SW 1271 (cell line): ENCODE data around the gene BROX.
"Not testable (repeated sequence)": the region's sequence is repeated elsewhere in the genome, so short reads cannot be mapped to it uniquely, and the experiment has no call there.

ENCODE experiments used
- DNase-seq, 2 experiments: peaks; one replicate each; lab custom pipeline; 2025; lab: John Stamatoyannopoulos, UW

The BROX gene

GRCh38 chr1:222712253-222713090 is at the start of gene BROX, which contains the start of gene AIDA:
TSS of gene BROX (plus strand) at chr1:222712564. CDS start at chr1:222715700, 3,136 bp downstream.
TSS of gene AIDA (minus strand) at chr1:222712491. CDS start at chr1:222712317, 174 bp downstream.
- peak; percentile 31 to 74 for DNase-seq

- no peak for DNase-seq
Observed at GRCh38 chr1:222663431-222663934, 48.9 kb upstream of the BROX start.

GRCh38 chr1:222665964-222666363 is 46.4 kb upstream of the BROX start:
- DNase-seq, result no peak

GRCh38 chr1:222668184-222668583 is 44.2 kb upstream of the BROX start:
- DNase-seq, result not testable (repeated sequence)

GRCh38 chr1:222669107-222669506 is 43.3 kb upstream of the BROX start:
- DNase-seq, result not testable (repeated sequence)

- no peak for DNase-seq
Observed at GRCh38 chr1:222670110-222670509, 42.3 kb upstream of the BROX start.

- no peak for DNase-seq
Observed at GRCh38 chr1:222680080-222680479, 32.3 kb upstream of the BROX start.

- DNase-seq, result no peak
Observed at GRCh38 chr1:222691016-222691415, 21.3 kb upstream of the BROX start.

GRCh38 chr1:222694927-222695326 is 17.4 kb upstream of the BROX start:
- DNase-seq, result no peak

- DNase-seq, result no peak
Observed at GRCh38 chr1:222696741-222697140, 15.6 kb upstream of the BROX start.

GRCh38 chr1:222697203-222697602 is 15.2 kb upstream of the BROX start:
- DNase-seq, result no peak

GRCh38 chr1:222697826-222698225 is 14.5 kb upstream of the BROX start:
- DNase-seq, result no peak

- no peak for DNase-seq
Observed at GRCh38 chr1:222702210-222702609, 10.2 kb upstream of the BROX start.

GRCh38 chr1:222704260-222704659 is 8.1 kb upstream of the BROX start:
- no peak for DNase-seq

- no peak for DNase-seq
Observed at GRCh38 chr1:222706815-222707214, 5.5 kb upstream of the BROX start.

GRCh38 chr1:222709700-222710153 is 2.6 kb upstream of the BROX start:
- DNase-seq, result no peak

GRCh38 chr1:222711319-222712252 is 778 bp upstream of the BROX start:
- DNase-seq, result peak; percentile 35 to 75

GRCh38 chr1:222713091-222713961 is 962 bp downstream of the BROX start:
- DNase-seq, result peak; percentile 56 to 84

GRCh38 chr1:222716393-222716792 is 4.0 kb downstream of the BROX start:
- no peak for DNase-seq

GRCh38 chr1:222728746-222729145 is 16.4 kb downstream of the BROX start:
- no peak for DNase-seq

GRCh38 chr1:222730866-222731265 is 18.5 kb downstream of the BROX start:
- no peak for DNase-seq
